ENCODE measurements around the gene POLR2E.

POLR2E gene

DNA sequence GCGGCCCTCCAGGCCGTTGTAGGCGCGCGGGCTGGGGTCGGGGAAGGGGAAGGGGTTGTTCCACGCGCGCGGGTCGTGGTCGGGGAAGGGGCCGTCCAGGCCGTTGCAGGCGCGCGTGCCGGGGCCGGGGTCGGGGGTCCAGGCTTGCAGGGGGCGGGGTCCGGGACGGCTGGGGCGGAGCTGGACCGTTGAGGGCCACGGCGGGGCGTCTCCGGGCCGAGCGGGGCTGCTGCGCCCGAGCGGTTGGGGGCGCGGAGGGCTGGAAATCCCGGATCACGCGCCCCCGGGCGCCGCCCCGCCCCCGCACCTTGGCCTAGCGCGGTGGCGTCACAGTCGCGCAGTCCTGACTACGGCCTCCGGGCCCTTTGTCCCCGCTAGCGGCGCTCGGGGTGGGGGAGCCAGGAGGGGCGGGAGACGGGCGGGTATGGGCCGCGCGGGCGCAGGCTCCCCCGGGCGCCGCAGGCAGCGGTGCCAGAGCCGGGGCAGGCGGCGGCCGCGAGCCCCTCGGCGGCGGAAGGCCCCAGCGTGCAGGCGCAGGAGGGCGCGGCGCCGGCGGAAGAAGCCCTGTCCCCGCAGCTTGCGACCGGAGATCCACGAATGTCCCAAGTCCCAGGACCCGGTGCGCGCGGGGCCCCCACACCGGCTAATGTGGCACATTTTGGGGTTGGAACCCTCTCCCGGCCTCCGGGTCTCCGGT lies 9.3 kb upstream of the POLR2E start:
- Histone ChIP-seq H2AFZ (ENCODE audit: low read length) (peak overlapping the region; percentile 81; the same call in 1 of the 2 replicates), H3K4me1 (ENCODE audit: insufficient read depth, low read length, poor library complexity, severe bottlenecking) (peaks cover 20% of the 10 kb centered on the region), H3K9me2 (replicated peaks; ENCODE audit: low read depth, low read length) (no peaks in the 10 kb centered on the region), H3K9me3 (ENCODE audit: insufficient read depth, low read depth, low read length) (no peaks in the 10 kb centered on the region), H4K20me1 (ENCODE audit: insufficient read depth, low read length, poor library complexity, severe bottlenecking) (peaks cover 21% of the 10 kb centered on the region), H3F3A (ENCODE audit: low read depth) (no peaks in the 10 kb centered on the region), H3K27me3 (ENCODE audit: insufficient read depth, low read length, poor library complexity, severe bottlenecking) (no peaks in the 10 kb centered on the region), H3K4me3 (ENCODE audit: low read length, poor library complexity, severe bottlenecking) (peak overlapping the region; percentile 82), H3K9ac (ENCODE audit: low read depth, low read length, poor library complexity, severe bottlenecking) (peak overlapping the region; percentile 90), H3K4me2 (ENCODE audit: low read depth, low read length, poor library complexity, severe bottlenecking) (peak overlapping the region; percentile 98), H3K79me2 (ENCODE audit: insufficient read depth, low read length) (peaks cover 21% of the 10 kb centered on the region), H3K36me3 (ENCODE audit: insufficient read depth, low read length) (peaks cover 10% of the 10 kb centered on the region; the same call in 1 of the 2 replicates)
- TF ChIP-seq, protein P1, sequence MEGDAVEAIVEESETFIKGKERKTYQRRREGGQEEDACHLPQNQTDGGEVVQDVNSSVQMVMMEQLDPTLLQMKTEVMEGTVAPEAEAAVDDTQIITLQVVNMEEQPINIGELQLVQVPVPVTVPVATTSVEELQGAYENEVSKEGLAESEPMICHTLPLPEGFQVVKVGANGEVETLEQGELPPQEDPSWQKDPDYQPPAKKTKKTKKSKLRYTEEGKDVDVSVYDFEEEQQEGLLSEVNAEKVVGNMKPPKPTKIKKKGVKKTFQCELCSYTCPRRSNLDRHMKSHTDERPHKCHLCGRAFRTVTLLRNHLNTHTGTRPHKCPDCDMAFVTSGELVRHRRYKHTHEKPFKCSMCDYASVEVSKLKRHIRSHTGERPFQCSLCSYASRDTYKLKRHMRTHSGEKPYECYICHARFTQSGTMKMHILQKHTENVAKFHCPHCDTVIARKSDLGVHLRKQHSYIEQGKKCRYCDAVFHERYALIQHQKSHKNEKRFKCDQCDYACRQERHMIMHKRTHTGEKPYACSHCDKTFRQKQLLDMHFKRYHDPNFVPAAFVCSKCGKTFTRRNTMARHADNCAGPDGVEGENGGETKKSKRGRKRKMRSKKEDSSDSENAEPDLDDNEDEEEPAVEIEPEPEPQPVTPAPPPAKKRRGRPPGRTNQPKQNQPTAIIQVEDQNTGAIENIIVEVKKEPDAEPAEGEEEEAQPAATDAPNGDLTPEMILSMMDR (conservative IDR thresholded peaks at IDR 0.05; ENCODE audit: low read length) = no peak
- no peak for TF ChIP-seq EZH2phosphoT487 (IDR thresholded peaks at IDR 0.05; ENCODE audit: borderline replicate concordance)

DNA sequence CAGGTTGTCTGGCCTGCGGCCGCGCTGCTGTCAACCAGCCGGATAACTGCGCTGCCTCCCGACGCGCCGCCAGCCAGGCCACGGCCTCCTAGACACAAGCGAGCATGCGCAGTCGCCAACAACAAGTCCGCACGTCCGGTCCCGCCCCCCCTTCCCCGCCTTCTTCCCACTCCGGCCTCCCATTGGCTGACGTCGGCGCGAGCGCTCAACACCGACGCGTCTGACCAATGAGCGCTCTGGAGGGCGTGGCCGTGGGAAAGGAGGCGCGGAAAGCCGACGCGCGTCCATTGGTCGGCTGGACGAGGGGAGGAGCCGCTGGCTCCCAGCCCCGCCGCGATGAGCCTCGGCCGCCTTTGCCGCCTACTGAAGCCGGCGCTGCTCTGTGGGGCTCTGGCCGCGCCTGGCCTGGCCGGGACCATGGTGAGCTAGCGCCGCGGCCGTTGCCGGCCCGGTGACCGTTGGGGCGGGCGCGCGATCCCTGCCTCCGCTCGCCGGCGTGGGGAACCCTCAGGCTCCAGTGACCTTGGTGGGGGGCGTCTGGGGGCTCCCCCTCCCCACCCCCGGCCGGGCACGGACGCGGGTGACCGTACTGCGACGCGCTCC lies 8.6 kb upstream of the POLR2E start, which contains the start of gene GPX4:
TSS of gene GPX4 (plus strand) at position 287 of the 603 bp plus-strand sequence. CDS start at position 337, 50 bp downstream.
- no peak for TF ChIP-seq EZH2phosphoT487 (IDR thresholded peaks at IDR 0.05; ENCODE audit: borderline replicate concordance)
- TF ChIP-seq, protein P1 (conservative IDR thresholded peaks at IDR 0.05; ENCODE audit: low read length) = no peak
- H2AFZ ChIP-seq (ENCODE audit: low read length) = peak within 1 kb of the TSS; percentile 81; the same call in 1 of the 2 replicates

DNA sequence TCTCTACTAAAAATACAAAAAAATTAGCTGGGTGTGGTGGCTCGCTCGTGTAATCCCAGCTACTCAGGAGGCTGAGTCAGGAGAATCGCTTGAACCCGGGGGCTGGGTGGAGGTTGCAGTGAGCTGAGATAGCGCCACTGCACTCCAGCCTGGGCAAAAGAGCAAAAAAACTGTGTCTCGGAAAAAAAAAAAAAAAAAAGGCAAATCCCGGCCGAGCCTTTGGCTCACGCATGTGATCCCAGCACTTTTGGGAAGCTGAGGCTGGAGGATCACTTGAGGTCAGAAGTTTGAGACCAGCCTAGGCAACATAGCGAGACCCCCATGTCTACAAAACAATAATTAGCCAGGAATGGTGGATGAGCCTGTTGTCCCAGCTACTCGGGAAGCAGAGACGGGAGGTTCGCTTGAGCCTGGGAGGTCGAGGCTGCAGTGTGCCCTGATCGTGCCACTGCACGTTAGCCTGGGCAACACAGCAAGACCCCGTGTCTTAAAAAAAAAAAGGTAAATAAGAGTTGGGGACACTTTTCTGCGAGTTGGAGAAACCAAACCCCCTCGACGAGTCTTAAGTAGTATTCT lies 8.0 kb upstream of the POLR2E start:
- H3K9me2 ChIP-seq (replicated peaks; ENCODE audit: low read depth, low read length) = no peaks in the 10 kb centered on the region
- H3K79me2 ChIP-seq (ENCODE audit: insufficient read depth, low read length) = peaks cover 21% of the 10 kb centered on the region
- peaks cover 10% of the 10 kb centered on the region; the same call in 1 of the 2 replicates for H3K36me3 ChIP-seq (ENCODE audit: insufficient read depth, low read length)
- H3K9ac ChIP-seq (ENCODE audit: low read depth, low read length, poor library complexity, severe bottlenecking) = peak overlapping the region; percentile 52
- TF ChIP-seq, protein P1 (conservative IDR thresholded peaks at IDR 0.05; ENCODE audit: low read length) = no peak
- TF ChIP-seq EZH2phosphoT487 (IDR thresholded peaks at IDR 0.05; ENCODE audit: borderline replicate concordance) = no peak
- 0 out of 2 replicates have a peak overlapping the region, but pooled peaks have one; percentile 51 for H2AFZ ChIP-seq (ENCODE audit: low read length)
- no peaks in the 10 kb centered on the region for H3F3A ChIP-seq (ENCODE audit: low read depth)
- H3K27me3 ChIP-seq (ENCODE audit: insufficient read depth, low read length, poor library complexity, severe bottlenecking) = no peaks in the 10 kb centered on the region
- peaks cover 20% of the 10 kb centered on the region for H3K4me1 ChIP-seq (ENCODE audit: insufficient read depth, low read length, poor library complexity, severe bottlenecking)
- no peaks in the 10 kb centered on the region for H3K9me3 ChIP-seq (ENCODE audit: insufficient read depth, low read depth, low read length)
- H4K20me1 ChIP-seq (ENCODE audit: insufficient read depth, low read length, poor library complexity, severe bottlenecking) = peaks cover 21% of the 10 kb centered on the region
- H3K4me3 ChIP-seq (ENCODE audit: low read length, poor library complexity, severe bottlenecking) = peak overlapping the region; percentile 67
- peak overlapping the region; percentile 89 for H3K4me2 ChIP-seq (ENCODE audit: low read depth, low read length, poor library complexity, severe bottlenecking)

More for the DNA sequence above, 8.6 kb upstream of the POLR2E start, which contains the start of gene GPX4:
- H3K36me3 ChIP-seq (ENCODE audit: insufficient read depth, low read length) = peaks cover 10% of the 10 kb centered on the region; the same call in 1 of the 2 replicates
- H4K20me1 ChIP-seq (ENCODE audit: insufficient read depth, low read length, poor library complexity, severe bottlenecking) = peaks cover 21% of the 10 kb centered on the region
- H3K4me1 ChIP-seq (ENCODE audit: insufficient read depth, low read length, poor library complexity, severe bottlenecking) = peaks cover 20% of the 10 kb centered on the region
- H3K9me3 ChIP-seq (ENCODE audit: insufficient read depth, low read depth, low read length) = no peaks in the 10 kb centered on the region
- H3K9me2 ChIP-seq (replicated peaks; ENCODE audit: low read depth, low read length) = no peaks in the 10 kb centered on the region
- peaks cover 21% of the 10 kb centered on the region for H3K79me2 ChIP-seq (ENCODE audit: insufficient read depth, low read length)
- no peaks in the 10 kb centered on the region for H3F3A ChIP-seq (ENCODE audit: low read depth)
- H3K9ac ChIP-seq (ENCODE audit: low read depth, low read length, poor library complexity, severe bottlenecking) = peak within 1 kb of the TSS; percentile 90
- peak within 1 kb of the TSS; percentile 98 for H3K4me2 ChIP-seq (ENCODE audit: low read depth, low read length, poor library complexity, severe bottlenecking)
- H3K27me3 ChIP-seq (ENCODE audit: insufficient read depth, low read length, poor library complexity, severe bottlenecking) = no peaks in the 10 kb centered on the region
- peak within 1 kb of the TSS; percentile 82 for H3K4me3 ChIP-seq (ENCODE audit: low read length, poor library complexity, severe bottlenecking)

All from Loucy (cell line).